Right cardiac atrium (tissue), 5 donors: ENCODE measurements around the gene LRFN5. TPM values are rescaled to one million over a fixed set of nuclear protein-coding genes. Genes with fewer than 3 reads are reported as not detected.
"Not testable (repeated sequence)": the region's sequence is repeated elsewhere in the genome, so short reads cannot be mapped to it uniquely, and the experiment has no call there.

Experiments
- ATAC-seq, 2 donors: fragments of 200-7000 bp; cut with Tn5 transposase; one replicate each; pipeline versions ENCODE4 v1.8.0 to v1.9.1; 2020; ENCODE audit warnings: moderate library complexity in 2 of 2, mild to moderate bottlenecking in 1 of 2
- DNase-seq, 3 donors: peaks; one replicate each; pipeline ENCODE4 v3.0.0-alpha.2; 2020
- H3K27ac ChIP-seq: one replicate; pipeline ENCODE4 v1.5.1; 2013; ENCODE audit warnings: mild to moderate bottlenecking, low read length, control low read depth, moderate library complexity
- H3K27me3 ChIP-seq: one replicate; pipeline ENCODE4 v1.6.1; 2013; ENCODE audit not compliant: control insufficient read depth, insufficient read depth
- H3K4me1 ChIP-seq: one replicate; pipeline ENCODE4 v1.6.1; 2013; ENCODE audit warnings: low read length; ENCODE audit not compliant: control insufficient read depth, insufficient read depth
- H3K4me3 ChIP-seq: one replicate; pipeline ENCODE4 v1.5.1; 2013; ENCODE audit warnings: low read length, control low read depth
- H3K9me3 ChIP-seq: one replicate; pipeline ENCODE4 v1.6.1; 2013; ENCODE audit warnings: low read length; ENCODE audit not compliant: control insufficient read depth
- WGBS: extraction: QIAGEN DNeasy Blood & Tissue Kit; methylation state at CpG from one replicate; pipeline ENCODE4 v1.1.7; 2013; 5-methylcytosine and 5-hydroxymethylcytosine counted together
- intact Hi-C, 4 donors: fragments of 100-400 bp; cut with DNase I; formaldehyde crosslinking; loops; one replicate each; pipeline versions ENCODE4 v1.11.0 to v1.14.0; 2022 to 2023
- polyA plus RNA-seq: library from polyadenylated mRNA; stranded (reverse); fragments of 200-250 nt; gene quantifications from one replicate; pipeline ENCODE4 v1.2.3, GENCODE V29; 2013
- total RNA-seq, 4 donors: library from RNA; stranded (reverse); fragmentation: NEBNext Ultra II Directional; extraction: Animal tissue kit (Norgen Biotek cat#: 25700); gene quantifications; one replicate each; pipeline ENCODE4 v1.2.1, GENCODE V29; 2021
- donor health status: healthy with polysubstance abuse.
- donor health status: DM: no; HTN: yes; CAD: no.
- donor health status: DM: no; HTN: no; CAD: no.
- donor health status: DM: no; HTN: yes; CAD: no; lungs with severe emphysema.
- donor health status: DM: yes; HTN: yes; CAD: no.

Gene LRFN5
- total and polyA plus RNA-seq, 5 donors: 0.23 to 1.7 (median 1.0) TPM

DNA sequence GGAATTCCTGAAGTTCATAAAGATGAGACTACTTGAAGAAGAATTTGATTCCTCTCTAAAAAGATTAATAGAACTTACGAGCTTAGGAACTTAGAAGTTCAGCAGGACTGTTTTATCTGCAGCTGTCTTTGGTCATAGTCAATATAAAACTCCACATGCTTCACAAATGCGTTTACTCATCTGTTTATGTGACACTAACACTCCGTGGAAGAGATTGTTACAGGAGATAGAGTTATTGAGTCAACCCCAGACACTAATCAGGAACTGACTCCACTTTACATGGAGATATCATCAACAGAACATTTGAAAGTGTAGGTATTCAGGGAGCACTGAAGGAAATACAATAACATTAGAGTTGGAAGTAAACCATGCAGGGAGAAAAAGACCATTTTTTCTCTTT is 92.8 kb downstream of the LRFN5 start:
- Histone ChIP-seq H3K27ac (no peak overlapping the region), H3K4me3 (no peak overlapping the region), H3K9me3 (no peaks in the 10 kb centered on the region), H3K27me3 (no peaks in the 10 kb centered on the region), H3K4me1 (no peaks in the 10 kb centered on the region)
- WGBS: 40% methylated on average over 3 of the region's 3 CpGs
- ATAC-seq: no peak
- intact Hi-C loops: no loop called here
- no peak for DNase-seq

DNA sequence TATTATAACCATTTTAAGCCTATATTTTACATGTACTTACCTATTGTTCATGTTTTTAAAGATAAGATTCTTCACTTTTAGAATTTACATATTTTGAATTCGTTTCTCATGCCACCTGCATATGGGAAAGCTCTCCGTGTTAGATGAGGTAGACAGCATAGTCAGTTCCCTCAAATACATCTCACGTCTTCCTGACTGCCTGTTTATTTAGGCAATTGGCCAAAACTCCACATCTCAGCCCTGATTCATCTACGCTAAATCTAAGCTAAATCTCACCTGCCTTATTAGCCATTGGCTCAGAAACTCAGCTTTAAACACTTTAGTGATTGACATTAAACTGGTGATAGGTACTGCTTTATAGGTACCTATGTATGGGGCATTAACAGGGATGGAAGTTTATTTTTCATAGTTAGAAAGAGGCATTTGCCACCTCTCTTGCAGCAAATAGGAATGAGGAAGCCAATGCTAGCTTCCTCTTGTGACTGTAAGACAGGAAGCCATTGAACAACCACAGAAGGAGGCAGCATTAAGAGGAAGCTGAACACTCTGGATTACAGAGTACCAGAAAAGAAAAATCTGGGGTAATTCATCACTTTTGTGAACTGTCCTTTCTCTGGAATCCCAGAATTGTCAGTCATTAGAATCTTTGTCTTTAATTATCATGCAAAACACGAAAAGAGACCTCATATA is 111.9 kb downstream of the LRFN5 start:
- intact Hi-C loops: no loop called here
- no peak overlapping the region for H3K27ac ChIP-seq
- H3K4me3 ChIP-seq: no peak overlapping the region
- no peak for DNase-seq
- no peak for ATAC-seq
- WGBS: 52% methylated on average over 5 of the region's 5 CpGs
- H3K27me3 ChIP-seq: no peaks in the 10 kb centered on the region
- H3K9me3 ChIP-seq: no peaks in the 10 kb centered on the region
- no peaks in the 10 kb centered on the region for H3K4me1 ChIP-seq

DNA sequence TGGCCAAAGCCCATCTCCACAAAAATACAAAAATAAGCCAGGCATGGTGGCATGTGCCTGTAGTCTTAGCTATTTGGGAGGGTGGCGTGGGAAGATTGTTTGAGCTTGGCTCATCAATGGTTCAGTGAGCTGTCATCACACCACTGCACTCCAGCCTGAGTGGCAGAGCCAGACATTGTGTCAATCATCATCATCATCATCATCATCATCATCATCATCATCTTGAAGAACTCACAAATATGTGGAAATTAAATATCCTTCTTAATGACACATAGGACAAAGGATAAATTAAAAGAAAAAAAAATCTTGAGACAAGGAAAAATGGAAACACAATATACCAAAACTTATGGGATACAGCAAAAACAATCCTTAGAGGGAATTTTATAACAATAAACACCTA is 132.5 kb downstream of the LRFN5 start:
- intact Hi-C loops: no loop called here
- WGBS: 90% methylated on average over 1 of the region's 1 CpG
- no peak for ATAC-seq

DNA sequence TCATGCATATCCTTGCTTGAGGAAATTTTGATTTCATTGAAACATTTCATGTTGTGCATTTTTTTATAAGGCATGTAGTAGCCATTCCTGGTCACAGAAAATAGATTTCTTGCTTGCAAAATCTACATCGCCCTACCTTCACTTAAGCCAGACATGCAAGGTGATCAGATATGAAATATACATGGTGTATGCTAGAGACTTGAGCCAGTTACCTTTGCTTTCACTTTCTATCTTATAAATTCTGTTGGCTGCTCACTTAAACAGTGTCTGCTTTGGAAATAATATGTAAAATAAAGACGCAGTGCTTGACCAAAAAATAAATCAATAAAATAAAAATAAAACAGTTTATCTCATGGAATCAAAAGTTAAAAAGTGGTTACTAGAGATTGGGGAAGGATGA is 136.5 kb downstream of the LRFN5 start:
- no peaks in the 10 kb centered on the region for H3K9me3 ChIP-seq
- no peaks in the 10 kb centered on the region for H3K4me1 ChIP-seq
- H3K27ac ChIP-seq: no peak overlapping the region
- H3K27me3 ChIP-seq: no peaks in the 10 kb centered on the region
- 82% methylated on average over 2 of the region's 2 CpGs for WGBS
- no peak for ATAC-seq
- no peak for DNase-seq
- no peak overlapping the region for H3K4me3 ChIP-seq
- intact Hi-C loops: no loop called here

More for the DNA sequence above, 132.5 kb downstream of the LRFN5 start:
- DNase-seq: no peak
- H3K4me1 ChIP-seq: no peaks in the 10 kb centered on the region
- no peak overlapping the region for H3K4me3 ChIP-seq
- H3K9me3 ChIP-seq: no peaks in the 10 kb centered on the region
- H3K27ac ChIP-seq: no peak overlapping the region
- no peaks in the 10 kb centered on the region for H3K27me3 ChIP-seq

DNA sequence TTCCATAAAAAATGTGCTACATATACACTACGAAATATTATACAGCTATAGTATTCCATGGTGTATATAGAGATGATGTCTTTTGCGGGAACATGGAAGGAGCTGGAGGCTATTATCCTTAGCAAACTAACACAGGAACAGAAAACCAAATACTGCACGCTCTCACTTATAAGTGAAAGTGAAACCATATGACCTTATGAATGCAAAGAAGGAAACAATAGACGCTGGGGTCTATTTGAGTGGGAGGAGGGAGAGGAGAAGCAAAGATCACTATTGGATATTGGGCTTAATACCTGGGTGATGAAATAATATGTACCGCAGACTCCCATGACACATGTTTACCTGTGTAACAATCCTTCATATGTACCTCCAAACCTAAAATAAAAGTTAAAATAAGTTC is 142.8 kb downstream of the LRFN5 start:
- no peaks in the 10 kb centered on the region for H3K9me3 ChIP-seq
- intact Hi-C loops: no loop called here

DNA sequence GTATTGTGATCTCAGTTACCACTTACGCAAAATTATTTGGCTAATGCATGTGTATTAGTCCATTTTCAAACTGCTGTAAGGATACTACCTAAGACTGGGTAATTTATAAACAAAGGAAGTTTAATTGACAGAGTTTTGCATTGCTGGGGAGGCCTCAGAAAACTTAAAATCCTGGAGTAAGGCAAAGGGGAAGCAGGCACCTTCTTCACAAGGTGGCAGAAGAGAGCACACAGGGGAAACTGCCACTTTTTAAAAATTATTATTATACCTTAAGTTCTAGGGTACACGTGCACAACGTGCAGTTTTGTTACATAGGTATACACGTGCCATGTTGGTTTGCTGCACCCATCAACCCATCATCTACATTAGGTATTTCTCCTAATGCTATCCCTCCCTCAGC is 143.9 kb downstream of the LRFN5 start:
- H3K9me3 ChIP-seq, H3K27me3 ChIP-seq, H3K4me1 ChIP-seq, H3K27ac ChIP-seq, ATAC-seq, intact Hi-C loops, DNase-seq, H3K4me3 ChIP-seq: not testable (repeated sequence)
- 79% methylated on average over 4 of the region's 4 CpGs for WGBS

More for the DNA sequence above, 142.8 kb downstream of the LRFN5 start:
- no peak for DNase-seq
- peak in 1 of 2 donors; percentile 43 for ATAC-seq
- Histone ChIP-seq H3K4me3 (peak overlapping the region; percentile 47), H3K4me1 (no peaks in the 10 kb centered on the region), H3K27me3 (no peaks in the 10 kb centered on the region), H3K27ac (no peak overlapping the region)
- 51% methylated on average over 5 of the region's 5 CpGs for WGBS

DNA sequence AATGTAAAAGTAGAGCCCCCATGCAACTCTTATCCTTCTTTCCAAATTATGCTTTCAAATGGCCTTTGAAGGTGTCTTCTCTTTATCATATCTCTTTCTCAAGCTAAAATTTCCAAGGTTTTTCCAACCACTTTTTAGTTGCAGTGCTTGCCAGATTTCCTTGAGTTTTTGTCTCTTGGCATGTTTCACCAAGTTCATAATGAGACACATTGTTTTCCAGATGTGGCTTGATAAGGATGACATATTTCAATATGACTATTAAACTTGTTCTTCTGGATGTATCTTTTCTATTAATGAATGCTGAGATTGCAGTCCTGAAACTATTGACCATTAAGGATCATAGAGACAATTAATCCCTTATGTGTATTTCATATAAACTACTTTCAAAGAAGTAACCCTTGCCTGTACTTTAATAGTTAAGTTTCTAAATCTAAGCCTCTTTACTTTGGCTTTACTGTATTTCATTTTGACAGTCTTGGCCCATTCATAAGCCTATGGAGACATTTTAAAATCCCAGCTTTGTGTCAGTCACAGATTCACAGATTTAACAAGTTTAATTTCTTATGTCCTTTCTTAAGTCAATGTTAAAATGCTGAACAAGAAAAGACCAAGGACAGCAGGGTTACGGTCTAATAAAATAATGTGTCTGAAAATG is 151.5 kb downstream of the LRFN5 start:
- no peak for ATAC-seq
- Histone ChIP-seq H3K27me3 (no peaks in the 10 kb centered on the region), H3K9me3 (no peaks in the 10 kb centered on the region), H3K4me3 (no peak overlapping the region), H3K27ac (no peak overlapping the region), H3K4me1 (no peaks in the 10 kb centered on the region)
- WGBS: 93% methylated on average over 1 of the region's 1 CpG
- intact Hi-C loops: no loop called here
- no peak for DNase-seq

DNA sequence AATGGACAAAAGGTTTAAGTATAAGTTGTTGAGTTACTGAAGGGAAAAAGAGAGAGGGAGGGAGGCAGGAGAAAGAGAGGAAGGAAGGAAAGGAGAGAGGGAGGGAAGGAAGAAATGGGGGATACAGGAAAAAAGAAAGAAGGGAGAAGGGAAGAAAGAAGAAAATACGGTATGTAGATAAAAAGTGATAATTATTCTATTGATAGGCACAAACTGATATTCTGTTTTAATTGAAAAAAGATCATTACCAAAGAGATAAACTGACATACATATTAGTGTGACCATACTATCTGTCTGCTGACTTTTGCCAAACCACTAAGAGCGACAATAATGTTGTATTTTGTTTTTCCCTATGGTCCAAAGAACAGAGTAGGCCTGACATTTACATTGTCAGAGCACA is 154.5 kb downstream of the LRFN5 start:
- intact Hi-C loops: no loop called here
- Histone ChIP-seq H3K27me3 (no peaks in the 10 kb centered on the region), H3K4me3 (no peak overlapping the region), H3K9me3 (no peaks in the 10 kb centered on the region), H3K4me1 (no peaks in the 10 kb centered on the region), H3K27ac (no peak overlapping the region)
- ATAC-seq (no peak), DNase-seq (no peak)
- 76% methylated on average over 2 of the region's 2 CpGs for WGBS

DNA sequence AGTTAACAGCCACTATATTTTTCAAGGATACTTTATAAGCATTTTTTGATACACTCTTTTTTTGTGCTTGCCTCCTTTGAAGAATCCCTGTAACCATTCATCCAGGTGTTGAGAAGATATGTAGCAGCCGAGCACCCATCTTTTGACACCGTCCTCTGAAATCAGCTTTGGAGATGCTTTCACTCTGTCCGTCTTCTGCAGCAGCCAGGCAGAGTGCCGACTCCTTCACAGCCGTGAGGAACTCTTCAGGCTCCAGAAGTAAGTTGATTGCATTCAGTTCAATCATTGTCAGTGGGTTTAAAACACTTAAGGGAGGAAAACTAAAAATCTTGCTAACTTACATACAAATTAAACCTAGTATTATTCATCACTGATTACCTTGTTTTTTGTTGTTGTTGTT is 160.1 kb downstream of the LRFN5 start:
- H3K27ac ChIP-seq: no peak overlapping the region
- 66% methylated on average over 5 of the region's 5 CpGs for WGBS
- ATAC-seq (no peak), DNase-seq (no peak)
- intact Hi-C loops: no loop called here
- H3K27me3 ChIP-seq: no peaks in the 10 kb centered on the region
- no peak overlapping the region for H3K4me3 ChIP-seq
- no peaks in the 10 kb centered on the region for H3K4me1 ChIP-seq
- no peaks in the 10 kb centered on the region for H3K9me3 ChIP-seq

DNA sequence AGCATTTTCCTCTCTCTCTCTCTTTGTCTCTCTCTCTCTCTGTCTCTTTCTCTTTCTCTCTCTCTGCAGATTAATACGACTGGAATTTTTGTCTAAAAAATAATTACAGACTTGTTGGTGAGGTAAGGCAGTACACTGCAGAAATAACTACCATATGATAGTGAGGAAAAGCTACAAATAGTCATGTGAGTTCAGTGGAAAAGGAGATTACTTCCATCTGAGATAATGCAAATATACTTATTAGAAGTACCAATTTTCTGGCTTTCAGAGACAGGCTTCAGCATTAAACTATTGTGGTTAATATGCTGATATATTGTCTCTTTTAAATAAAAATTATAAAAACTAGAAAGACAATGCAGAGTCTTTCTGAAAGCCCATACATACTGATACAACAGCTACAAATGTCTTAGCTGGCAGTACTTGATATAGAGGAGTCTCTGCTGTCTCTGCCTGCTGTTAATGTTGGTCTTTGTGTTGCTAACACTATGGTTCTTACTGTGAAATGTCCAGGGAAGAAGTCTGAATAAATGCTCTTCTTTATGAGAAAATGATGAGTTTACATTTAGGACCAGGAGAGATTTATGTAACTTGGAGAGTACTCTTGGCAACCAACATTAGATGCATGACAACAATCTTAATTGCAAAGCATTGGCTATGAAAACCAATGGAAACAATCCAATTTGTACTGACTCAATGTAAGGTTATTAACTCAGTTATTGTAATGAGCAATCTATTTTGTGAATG is 167.0 kb downstream of the LRFN5 start:
- Histone ChIP-seq H3K4me3 (no peak overlapping the region), H3K9me3 (no peaks in the 10 kb centered on the region), H3K4me1 (no peaks in the 10 kb centered on the region), H3K27me3 (no peaks in the 10 kb centered on the region), H3K27ac (no peak overlapping the region)
- ATAC-seq: no peak
- intact Hi-C loops: no loop called here
- WGBS: 22% methylated on average over 1 of the region's 1 CpG
- no peak for DNase-seq

DNA sequence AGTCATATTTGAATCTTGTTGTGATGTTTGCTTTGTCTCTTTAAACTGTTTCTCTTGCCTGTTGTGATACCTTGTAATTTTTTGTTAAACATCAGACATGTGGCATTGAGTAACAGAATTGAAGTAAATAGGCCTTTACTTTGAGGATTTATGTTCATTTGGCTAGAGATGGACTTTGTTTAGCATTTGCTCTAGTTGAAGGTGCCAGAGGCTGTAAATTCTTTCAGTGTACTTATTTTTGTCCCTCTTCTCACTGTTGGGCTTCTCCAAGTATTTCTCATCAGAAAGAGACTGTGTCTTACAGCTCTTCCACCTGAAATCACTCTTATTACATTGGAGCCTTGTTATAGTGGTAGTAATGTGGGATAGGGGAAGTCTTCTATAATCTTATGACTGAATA is 175.8 kb downstream of the LRFN5 start:
- Histone ChIP-seq H3K4me3 (no peak overlapping the region), H3K4me1 (no peaks in the 10 kb centered on the region), H3K27ac (no peak overlapping the region), H3K9me3 (no peaks in the 10 kb centered on the region), H3K27me3 (no peaks in the 10 kb centered on the region)
- intact Hi-C loops: no loop called here
- DNase-seq (no peak), ATAC-seq (no peak)
